K562 (cell line): ENCODE results near the gene DAGLA. TPM values are rescaled to one million over a fixed set of nuclear protein-coding genes. Genes with fewer than 3 reads are reported as not detected.

Source experiments
- BRF2 ChIP-seq: IDR thresholded peaks from 3 replicates; pipeline ENCODE4 v1.6.1; 2011; ENCODE audit warnings: borderline replicate concordance, mild to moderate bottlenecking; ENCODE audit not compliant: insufficient read length, insufficient read depth
- HDAC1 ChIP-seq, 2 experiments: fragments of 450-650 bp; IDR thresholded peaks; 2 replicates each; pipeline ENCODE4 v1.6.1; 2016 to 2017; ENCODE audit warnings: inconsistent platforms in 1 of 2, mild to moderate bottlenecking in 1 of 2, moderate library complexity in 1 of 2
- NRF1 ChIP-seq, 2 experiments: fragments of 450-650 bp; IDR thresholded peaks in 1 of 2; conservative IDR thresholded peaks in 1 of 2; 2 replicates each; pipeline ENCODE4 v1.6.1; 2014; ENCODE audit warnings: mild to moderate bottlenecking in 2 of 2
- PHTF2 ChIP-seq: fragments of 250-450 bp; sonication (Bioruptor Pico); IDR thresholded peaks from 2 replicates; pipeline ENCODE4 v1.5.0; 2021; ENCODE audit warnings: mild to moderate bottlenecking
- POLR3A ChIP-seq: IDR thresholded peaks from 2 replicates; pipeline ENCODE4 v1.6.1; 2011; ENCODE audit warnings: borderline replicate concordance, mild to moderate bottlenecking, moderate library complexity; ENCODE audit not compliant: insufficient read length, insufficient read depth; ENCODE audit errors: extremely low read depth
- RBM14 ChIP-seq: fragments of 200-400 bp; formaldehyde crosslinking; IDR thresholded peaks from 2 replicates; pipeline ENCODE4 v1.6.1; 2018; ENCODE audit warnings: low read depth, mild to moderate bottlenecking, low read length, moderate library complexity, borderline replicate concordance; ENCODE audit not compliant: insufficient read depth
- RBM39 ChIP-seq: fragments of 200-400 bp; formaldehyde crosslinking; optimal IDR thresholded peaks from 2 replicates; pipeline ENCODE3; 2018; ENCODE audit warnings: low read depth, low read length
- SNRNP70 ChIP-seq: fragments of 200-400 bp; formaldehyde crosslinking; optimal IDR thresholded peaks from 2 replicates; pipeline ENCODE3; 2017; ENCODE audit warnings: low read depth, low read length
- TAL1 ChIP-seq: fragments of 450-650 bp; IDR thresholded peaks from 2 replicates; pipeline ENCODE4 v1.6.1; 2016; ENCODE audit warnings: mild to moderate bottlenecking
- TFE3 ChIP-seq: fragments of 450-650 bp; formaldehyde crosslinking; IDR thresholded peaks from 2 replicates; pipeline ENCODE4 v1.4.0; 2020; ENCODE audit warnings: mild to moderate bottlenecking, mixed read lengths
- ZMIZ1 ChIP-seq, 2 experiments: fragments of 150-350 bp in 1 of 2; IDR thresholded peaks; 2 replicates each; pipeline ENCODE4 v1.6.1; 2012 to 2016; ENCODE audit warnings: low read depth in 2 of 2, low read length in 2 of 2, mild to moderate bottlenecking in 1 of 2, moderate library complexity in 1 of 2
- ZNF586 ChIP-seq: fragments of 450-650 bp; formaldehyde crosslinking; conservative IDR thresholded peaks from 2 replicates; pipeline ENCODE4 v1.4.0; 2020; ENCODE audit warnings: mild to moderate bottlenecking, moderate library complexity
- ZNF778 ChIP-seq: fragments of 450-650 bp; formaldehyde crosslinking; IDR thresholded peaks from 2 replicates; pipeline ENCODE4 v1.4.0; 2020; ENCODE audit warnings: mild to moderate bottlenecking, moderate library complexity
- polyA plus RNA-seq, 8 experiments: library from polyadenylated mRNA; depleted of rRNA in 4 of 8; stranded (reverse) in 5 of 8; unstranded in 3 of 8; fragments of >200 nt; fragmentation: Nextera tagmentation in 2 of 8; fragmentation: Illumina TruSeq in 1 of 8; extraction: Ambion mirVana in 2 of 8; extraction: Trizol in 1 of 8; gene quantifications; 2 replicates each; pipeline versions ENCODE4 v1.2.1 to v1.2.3, GENCODE V29; 2011 to 2014; ENCODE audit warnings: inconsistent platforms in 1 of 8, missing spikeins in 1 of 8
- total RNA-seq, 7 experiments: library from RNA; depleted of rRNA in 6 of 7; stranded (reverse); fragments of >200 nt in 6 of 7; fragmentation: Illumina TruSeq in 2 of 7; extraction: Trizol in 2 of 7; gene quantifications; 2 replicates each; pipeline versions ENCODE4 v1.2.1 to v1.2.3, GENCODE V29; 2011 to 2021; ENCODE audit warnings: low replicate concordance in 1 of 7

DAGLA gene
- total and polyA plus RNA-seq, 9 of the 15 experiments (the other 6 are each of a cell fraction or from before 2014, with no cell fraction given) = 0.03 to 0.16 (median 0.04) TPM; not detected in 4

GRCh38 chr11:61639816-61640443 is 40.3 kb upstream of the DAGLA start (continued):
- no peak for TF ChIP-seq ZMIZ1 (IDR thresholded peaks at IDR 0.05; ENCODE audit: low read depth in 2 of 2, low read length in 2 of 2)
- TF ChIP-seq ZNF586 = no peak
- TF ChIP-seq NRF1 (conservative IDR thresholded peaks at IDR 0.05 in 1 of 2, IDR thresholded peaks at IDR 0.05 in 1 of 2) = no peak
- TF ChIP-seq SNRNP70 = no peak
- no peak for TF ChIP-seq BRF2
- no peak for TF ChIP-seq TAL1
- no peak for TF ChIP-seq TFE3 (CRISPR knock-in tag)
- TF ChIP-seq ZNF778 (CRISPR knock-in tag) = no peak
- no peak for TF ChIP-seq PHTF2
- no peak for TF ChIP-seq RBM14
- no peak for TF ChIP-seq RBM39
- no peak for TF ChIP-seq POLR3A
- TF ChIP-seq HDAC1 (IDR thresholded peaks at IDR 0.05) = no peak
